Stomach (tissue), 4 donors: ENCODE data around the gene AUTS2.

Experiments
- EP300 ChIP-seq: sonication (generic); formaldehyde crosslinking; IDR thresholded peaks from one replicate; pipeline ENCODE4 v1.6.1; 2017; ENCODE audit warnings: antibody characterized with exemption
- POLR2A ChIP-seq, 4 donors: fragments of 450-650 bp; IDR thresholded peaks; one replicate each; pipeline ENCODE4 v1.6.1; 2016; ENCODE audit warnings: antibody characterized with exemption in 4 of 4, control low read depth in 2 of 4, mild to moderate bottlenecking in 1 of 4, moderate library complexity in 1 of 4
- POLR2AphosphoS5 ChIP-seq, 3 donors: sonication (generic); formaldehyde crosslinking; IDR thresholded peaks; one replicate each; pipeline ENCODE4 v1.6.1; 2016; ENCODE audit warnings: antibody characterized with exemption in 3 of 3
- TF ChIP-seq, protein P1 (sequence below), 7 experiments: fragments of 450-650 bp in 4 of 7; fragments of 200-600 bp in 3 of 7; sonication (generic) in 3 of 7; IDR thresholded peaks; one replicate each; pipeline ENCODE4 v1.5.1; 2016 to 2019; ENCODE audit warnings: antibody characterized with exemption in 7 of 7, control low read depth in 2 of 7, mild to moderate bottlenecking in 1 of 7

DNA sequence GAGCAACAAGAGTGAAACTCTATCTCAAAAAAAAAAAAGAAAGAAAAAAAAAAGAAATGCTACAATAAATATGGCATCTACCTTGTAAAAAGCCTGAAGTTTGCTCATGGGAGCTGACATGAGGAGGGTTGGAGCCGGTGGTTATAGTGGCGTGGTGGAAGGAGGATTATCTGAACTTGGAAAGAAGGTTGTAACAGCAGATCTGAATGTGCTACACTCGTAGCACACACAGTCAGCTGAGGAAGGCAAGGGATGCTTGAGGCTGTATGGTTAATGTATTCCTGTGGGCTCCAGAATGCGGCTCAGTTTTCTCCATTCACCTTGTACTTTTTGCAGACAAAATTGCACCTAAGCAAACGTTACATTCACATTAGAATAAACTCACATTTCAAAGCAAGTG, 1143.4 kb downstream of the AUTS2 start:
- TF ChIP-seq, protein P1, sequence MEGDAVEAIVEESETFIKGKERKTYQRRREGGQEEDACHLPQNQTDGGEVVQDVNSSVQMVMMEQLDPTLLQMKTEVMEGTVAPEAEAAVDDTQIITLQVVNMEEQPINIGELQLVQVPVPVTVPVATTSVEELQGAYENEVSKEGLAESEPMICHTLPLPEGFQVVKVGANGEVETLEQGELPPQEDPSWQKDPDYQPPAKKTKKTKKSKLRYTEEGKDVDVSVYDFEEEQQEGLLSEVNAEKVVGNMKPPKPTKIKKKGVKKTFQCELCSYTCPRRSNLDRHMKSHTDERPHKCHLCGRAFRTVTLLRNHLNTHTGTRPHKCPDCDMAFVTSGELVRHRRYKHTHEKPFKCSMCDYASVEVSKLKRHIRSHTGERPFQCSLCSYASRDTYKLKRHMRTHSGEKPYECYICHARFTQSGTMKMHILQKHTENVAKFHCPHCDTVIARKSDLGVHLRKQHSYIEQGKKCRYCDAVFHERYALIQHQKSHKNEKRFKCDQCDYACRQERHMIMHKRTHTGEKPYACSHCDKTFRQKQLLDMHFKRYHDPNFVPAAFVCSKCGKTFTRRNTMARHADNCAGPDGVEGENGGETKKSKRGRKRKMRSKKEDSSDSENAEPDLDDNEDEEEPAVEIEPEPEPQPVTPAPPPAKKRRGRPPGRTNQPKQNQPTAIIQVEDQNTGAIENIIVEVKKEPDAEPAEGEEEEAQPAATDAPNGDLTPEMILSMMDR (IDR thresholded peaks at IDR 0.05) = no peak
- TF ChIP-seq POLR2AphosphoS5 (IDR thresholded peaks at IDR 0.05) (no peak), EP300 (no peak), POLR2A (IDR thresholded peaks at IDR 0.05) (no peak)
